ENCODE results near the gene TSC22D1. TPM values are rescaled to one million over a fixed set of nuclear protein-coding genes. Genes with fewer than 3 reads are reported as not detected.

The TSC22D1 gene
- total RNA-seq, 1 experiment from 2014 or later: 194 TPM

DNA sequence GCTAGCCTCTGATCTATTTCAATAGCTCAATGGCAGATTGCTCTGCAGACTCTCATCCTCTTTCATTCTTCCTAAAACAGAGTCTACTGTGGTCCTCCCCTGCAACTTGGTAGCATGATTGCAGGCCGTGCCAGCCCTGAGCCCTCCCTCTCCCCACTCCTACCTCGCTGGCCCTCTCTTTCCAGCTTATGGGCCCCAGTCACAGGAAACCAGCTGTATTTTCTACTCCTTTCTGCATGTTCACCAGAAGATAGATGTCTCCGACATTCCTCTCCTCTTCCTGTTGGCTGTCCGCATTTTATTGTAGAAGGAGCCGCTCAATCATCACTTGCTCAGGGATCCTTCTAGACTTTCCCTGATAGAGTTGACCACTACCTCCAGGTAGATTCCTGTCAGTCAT lies 152.3 kb downstream of the TSC22D1 start:
- H3K27me3 ChIP-seq (ENCODE audit: low read length): no peaks in the 10 kb centered on the region
- H3K79me2 ChIP-seq (ENCODE audit: low read length): no peaks in the 10 kb centered on the region
- no peaks in the 10 kb centered on the region for H3K36me3 ChIP-seq (ENCODE audit: low read depth, low read length)
- BruUV-seq (replicated peaks): no TSS peak
- ChIA-PET POLR2A (ENCODE audit: unreplicated experiment) (no interaction called here), CTCF (no interaction called here)
- no peak overlapping the region for H2AFZ ChIP-seq (ENCODE audit: low read length)
- H3F3A ChIP-seq (ENCODE audit: low read length, unreplicated experiment): no peaks in the 10 kb centered on the region
- no peaks in the 10 kb centered on the region for H3K9me3 ChIP-seq (ENCODE audit: low read length)
- DNase-seq (no peak), ATAC-seq (no peak)
- no peaks in the 10 kb centered on the region for H3K9me2 ChIP-seq (replicated peaks; ENCODE audit: low read length)
- TF ChIP-seq EZH2phosphoT487 (IDR thresholded peaks at IDR 0.05; ENCODE audit: borderline replicate concordance, low read length) (no peak), EZH2 (IDR thresholded peaks at IDR 0.05; ENCODE audit: low read length, unreplicated experiment) (no peak), CTCF (conservative IDR thresholded peaks at IDR 0.05; ENCODE audit: low read depth, low read length) (no peak)
- intact Hi-C loops (cut with micrococcal nuclease): no loop called here
- H3K9ac ChIP-seq (ENCODE audit: low read length): no peak overlapping the region
- H3K4me3 ChIP-seq (ENCODE audit: low read length): no peak overlapping the region
- no peak overlapping the region for H3K4me2 ChIP-seq (ENCODE audit: low read length)
- no peak overlapping the region for H3K27ac ChIP-seq (ENCODE audit: low read length)
- no peaks in the 10 kb centered on the region for H4K20me1 ChIP-seq (ENCODE audit: low read length)
- no peaks in the 10 kb centered on the region for H3K4me1 ChIP-seq (ENCODE audit: insufficient read depth, low read length)

DNA sequence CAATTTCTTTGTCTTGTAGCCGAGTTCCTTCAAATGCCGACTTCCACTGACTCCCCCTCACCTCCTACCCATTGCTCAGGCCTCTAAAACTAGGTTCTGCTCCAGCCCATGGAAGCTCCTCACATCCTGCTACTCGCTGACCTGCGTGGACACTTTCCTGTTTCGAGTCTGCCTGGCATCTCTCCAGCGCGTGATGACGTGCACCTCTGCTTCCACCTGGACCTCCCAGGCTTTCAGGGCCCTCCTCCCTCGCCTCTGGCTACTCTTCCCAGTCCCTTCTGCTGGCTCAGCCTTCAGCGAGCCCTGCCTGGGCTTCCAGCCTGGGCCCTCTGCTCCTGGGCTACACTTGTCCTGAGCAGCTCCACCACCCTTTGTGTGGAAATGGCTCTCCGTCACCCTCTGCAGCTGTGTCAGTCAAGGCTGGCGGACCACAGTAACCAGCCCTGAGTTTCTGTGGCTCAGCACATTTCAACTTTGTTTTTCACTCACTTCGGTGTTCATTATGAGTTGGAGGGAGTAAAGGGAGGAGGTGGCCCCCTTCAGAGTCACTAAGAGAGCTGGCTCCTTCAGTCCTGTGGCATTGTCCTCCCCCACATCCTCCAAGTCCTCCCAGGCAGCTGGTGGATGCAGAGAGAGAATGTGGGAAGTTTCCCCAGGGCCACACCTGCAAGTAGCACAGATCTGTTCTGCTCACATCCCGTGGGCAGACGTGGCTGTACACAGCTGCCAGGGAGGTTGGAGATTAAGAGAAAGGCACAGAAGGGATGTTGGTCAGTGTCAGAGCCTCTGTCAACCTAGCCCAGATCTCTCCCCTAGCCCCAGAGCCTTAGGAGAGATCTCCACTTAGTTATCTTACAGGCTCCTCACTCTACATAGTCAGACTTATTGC lies 153.1 kb downstream of the TSC22D1 start:
- no peak overlapping the region for H3K4me3 ChIP-seq (ENCODE audit: low read length)
- H3K9me3 ChIP-seq (ENCODE audit: low read length): no peaks in the 10 kb centered on the region
- H3K27me3 ChIP-seq (ENCODE audit: low read length): no peaks in the 10 kb centered on the region
- H4K20me1 ChIP-seq (ENCODE audit: low read length): no peaks in the 10 kb centered on the region
- H3K4me1 ChIP-seq (ENCODE audit: insufficient read depth, low read length): no peaks in the 10 kb centered on the region
- ATAC-seq: no peak
- no peaks in the 10 kb centered on the region for H3K9me2 ChIP-seq (replicated peaks; ENCODE audit: low read length)
- H3K36me3 ChIP-seq (ENCODE audit: low read depth, low read length): no peaks in the 10 kb centered on the region
- POLR2A ChIA-PET (ENCODE audit: unreplicated experiment): no interaction called here
- intact Hi-C loops (cut with micrococcal nuclease): no loop called here
- no TSS peak for BruUV-seq (replicated peaks)
- TF ChIP-seq CTCF (conservative IDR thresholded peaks at IDR 0.05; ENCODE audit: low read depth, low read length) (no peak), EZH2phosphoT487 (IDR thresholded peaks at IDR 0.05; ENCODE audit: borderline replicate concordance, low read length) (no peak), EZH2 (IDR thresholded peaks at IDR 0.05; ENCODE audit: low read length, unreplicated experiment) (no peak)
- H3K9ac ChIP-seq (ENCODE audit: low read length): no peak overlapping the region
- H3K27ac ChIP-seq (ENCODE audit: low read length): no peak overlapping the region
- H3F3A ChIP-seq (ENCODE audit: low read length, unreplicated experiment): no peaks in the 10 kb centered on the region
- CTCF ChIA-PET: no interaction called here
- no peaks in the 10 kb centered on the region for H3K79me2 ChIP-seq (ENCODE audit: low read length)
- no peak overlapping the region for H2AFZ ChIP-seq (ENCODE audit: low read length)
- no peak for DNase-seq
- no peak overlapping the region for H3K4me2 ChIP-seq (ENCODE audit: low read length)

GRCh38 chr13:44421853-44422525 lies 154.1 kb downstream of the TSC22D1 start:
- TF ChIP-seq EZH2phosphoT487 (IDR thresholded peaks at IDR 0.05; ENCODE audit: borderline replicate concordance, low read length) (no peak), EZH2 (IDR thresholded peaks at IDR 0.05; ENCODE audit: low read length, unreplicated experiment) (no peak), CTCF (conservative IDR thresholded peaks at IDR 0.05; ENCODE audit: low read depth, low read length) (no peak)
- H3K27ac ChIP-seq (ENCODE audit: low read length): no peak overlapping the region
- no peaks in the 10 kb centered on the region for H3F3A ChIP-seq (ENCODE audit: low read length, unreplicated experiment)
- BruUV-seq (replicated peaks): no TSS peak
- ChIA-PET POLR2A (ENCODE audit: unreplicated experiment) (no interaction called here), CTCF (no interaction called here)
- no peaks in the 10 kb centered on the region for H3K79me2 ChIP-seq (ENCODE audit: low read length)
- H3K4me3 ChIP-seq (ENCODE audit: low read length): no peak overlapping the region
- H3K36me3 ChIP-seq (ENCODE audit: low read depth, low read length): no peaks in the 10 kb centered on the region
- no peaks in the 10 kb centered on the region for H3K27me3 ChIP-seq (ENCODE audit: low read length)
- DNase-seq (no peak), ATAC-seq (no peak)
- no peaks in the 10 kb centered on the region for H4K20me1 ChIP-seq (ENCODE audit: low read length)
- no peaks in the 10 kb centered on the region for H3K4me1 ChIP-seq (ENCODE audit: insufficient read depth, low read length)
- H3K9me2 ChIP-seq (replicated peaks; ENCODE audit: low read length): no peaks in the 10 kb centered on the region
- H2AFZ ChIP-seq (ENCODE audit: low read length): no peak overlapping the region
- no peaks in the 10 kb centered on the region for H3K9me3 ChIP-seq (ENCODE audit: low read length)
- H3K9ac ChIP-seq (ENCODE audit: low read length): no peak overlapping the region
- H3K4me2 ChIP-seq (ENCODE audit: low read length): no peak overlapping the region
- intact Hi-C loops (cut with micrococcal nuclease): no loop called here
